Lower leg skin (tissue), 3 donors: ENCODE data around the gene CARS1.
"Not testable (repeated sequence)": the region's sequence is repeated elsewhere in the genome, so short reads cannot be mapped to it uniquely, and the experiment has no call there.

ENCODE experiments used
- CTCF ChIP-seq, 3 donors: fragments of 450-650 bp; IDR thresholded peaks; one replicate each; pipeline ENCODE4 v1.5.1; 2016; ENCODE audit warnings: antibody characterized with exemption in 3 of 3, mild to moderate bottlenecking in 3 of 3, moderate library complexity in 2 of 3
- POLR2A ChIP-seq, 2 donors: fragments of 450-650 bp; IDR thresholded peaks; one replicate each; pipeline ENCODE4 v1.6.1; 2016 to 2017; ENCODE audit warnings: antibody characterized with exemption in 2 of 2, mild to moderate bottlenecking in 1 of 2, moderate library complexity in 1 of 2

- TF ChIP-seq CTCF, POLR2A (IDR thresholded peaks at IDR 0.05): not testable (repeated sequence)
These were observed 9.1 kb upstream of the CARS1 start for GRCh38 chr11:3066308-3066707.
